ENCODE data around the gene REX1BD. TPM values are rescaled to one million over a fixed set of nuclear protein-coding genes. Genes with fewer than 3 reads are reported as not detected.

Gene REX1BD
- total and polyA plus RNA-seq, 2 of the 13 experiments (the other 11 are each of a cell fraction or from before 2014, with no cell fraction given), result 7.5 to 25.4 TPM

GRCh38 chr19:18603255-18603957, 14.8 kb downstream of the REX1BD start:
- CTCF ChIA-PET (ENCODE audit: low intra/inter-chr PET ratio, low total read pairs), result no interaction called here
- Histone ChIP-seq H4K20me1 (ENCODE audit: insufficient read depth, low read length) (peaks cover 26% of the 10 kb centered on the region), H3K4me1 (ENCODE audit: insufficient read depth, low read length) (peaks cover 35% of the 10 kb centered on the region), H3K36me3 (replicated peaks in 1 of 2; ENCODE audit: control insufficient read depth in 1 of 2, insufficient read depth in 2 of 2, low read length in 2 of 2) (peaks cover 12 to 27% of the 10 kb centered on the region in 2 experiments; a peak in 3 of 5 replicates), H2AFZ (ENCODE audit: low read length) (no peak overlapping the region), H3K4me3 (replicated peaks in 1 of 3; ENCODE audit: insufficient read depth in 1 of 3, low read depth in 2 of 3, low read length in 3 of 3) (peak overlapping the region in 1 of 3 experiments; percentile 28; a peak in 2 of 6 replicates), H3K27ac (ENCODE audit: extremely low read length, insufficient read depth, low read length) (no peak overlapping the region), H3K4me2 (ENCODE audit: low read depth, low read length) (peak overlapping the region; percentile 39), H3K9me3 (ENCODE audit: low read length) (no peaks in the 10 kb centered on the region), H3K79me2 (ENCODE audit: insufficient read depth, low read length) (peaks cover 34% of the 10 kb centered on the region), H3K9ac (ENCODE audit: insufficient read depth, low read depth, low read length) (no peak overlapping the region), H3K27me3 (ENCODE audit: control insufficient read depth in 1 of 2, insufficient read depth in 2 of 2, low read length in 2 of 2) (no peaks in the 10 kb centered on the region; a peak in 1 of 5 replicates)
- DNase-seq (ENCODE audit: low spot score) (no peak), FAIRE-seq (no peak), ATAC-seq (peak; percentile 46)
- 63% methylated on average over 19 of the region's 32 CpGs for WGBS (ENCODE audit: low lambda C conversion rate)
- POLR2A ChIA-PET, result interaction anchor here (0.5 to 0.6 kb wide), 2 partner anchors 32 to 744 kb away, joined by 3 to 4 read pairs; partner anchors contain the start of gene UBA52
- no TSS peak for BruUV-seq (replicated peaks)
- intact Hi-C loops (cut with micrococcal nuclease; ENCODE audit: unreplicated experiment), result no loop called here
- in situ Hi-C loops (cut with HindIII; ENCODE audit: extremely low pct_ligation_motif_present, low pct_unique_long_range_greater_than_20kb), result no loop called here
- TF ChIP-seq HNRNPL (IDR thresholded peaks at IDR 0.05; ENCODE audit: low read depth, low read length) (peak; percentile 65; the same call in 1 of the 2 replicates), ZXDC (CRISPR knock-in tag; IDR thresholded peaks at IDR 0.05) (no peak), FOXO1 (CRISPR knock-in tag; IDR thresholded peaks at IDR 0.05) (no peak), HDAC2 (CRISPR knock-in tag; IDR thresholded peaks at IDR 0.05) (peak; percentile 43; the same call in 1 of the 2 replicates), ZSCAN25 (CRISPR knock-in tag; IDR thresholded peaks at IDR 0.05) (0 out of 2 replicates have a peak, but pooled peaks have one; percentile 20), RERE (CRISPR knock-in tag; IDR thresholded peaks at IDR 0.05; ENCODE audit: low read depth) (no peak), ZNF883 (CRISPR knock-in tag; IDR thresholded peaks at IDR 0.05; ENCODE audit: not compliant biosample characterization) (no peak), HOXA3 (CRISPR knock-in tag; IDR thresholded peaks at IDR 0.05) (peak; percentile 9), RNF2 (conservative IDR thresholded peaks at IDR 0.05; ENCODE audit: low read depth) (no peak), FOXA3 (CRISPR knock-in tag; IDR thresholded peaks at IDR 0.05) (no peak), NR2F6 (IDR thresholded peaks at IDR 0.05) (peak; percentile 84), NR2F6 (CRISPR knock-in tag; IDR thresholded peaks at IDR 0.05) (peak; percentile 81), NR2F2 (IDR thresholded peaks at IDR 0.05; ENCODE audit: borderline replicate concordance, low read depth) (peak; percentile 65; the same call in 1 of the 2 replicates), ZNF746 (CRISPR knock-in tag; IDR thresholded peaks at IDR 0.05) (peak; percentile 36; the same call in 1 of the 2 replicates), KDM1A (CRISPR knock-in tag; IDR thresholded peaks at IDR 0.05) (peak; percentile 86; the same call in 1 of the 2 replicates), ZNF225 (CRISPR knock-in tag; IDR thresholded peaks at IDR 0.05) (no peak), AKAP8 (CRISPR knock-in tag; IDR thresholded peaks at IDR 0.05) (no peak), ZMYM3 (CRISPR knock-in tag; IDR thresholded peaks at IDR 0.05) (peak; percentile 98)
